SK-N-SH (cell line): ENCODE data around the gene SLC2A13. TPM values are rescaled to one million over a fixed set of nuclear protein-coding genes. Genes with fewer than 3 reads are reported as not detected.

Experiments used
- CTCF ChIA-PET: fragments of 300-600, 350-600 bp; formaldehyde crosslinking; extraction: SDS; loops from one replicate; lab custom pipeline; 2021; lab: Yijun Ruan, JAX
- POLR2A ChIA-PET: fragments of 350-600 bp; sonication (Branson Sonifier 250); formaldehyde crosslinking; extraction: SDS; loops from one replicate; lab custom pipeline; 2020; ENCODE audit warnings: antibody characterized with exemption, inconsistent platforms; lab: Yijun Ruan, JAX
- DNase-seq: peaks from one replicate; pipeline ENCODE4 v3.0.0; 2012
- H2AFZ ChIP-seq: fragments of 200-600 bp; sonication (generic); 2 replicates; pipeline ENCODE4 v1.8.1; 2016; ENCODE audit warnings: antibody characterized with exemption, mild to moderate bottlenecking, low read depth
- H3F3A ChIP-seq: fragments of 200-600 bp; sonication (generic); replicated peaks from 2 replicates; pipeline ENCODE3; 2016; ENCODE audit warnings: antibody characterized with exemption, mild to moderate bottlenecking; ENCODE audit not compliant: insufficient read depth
- H3K27ac ChIP-seq, 2 experiments: fragments of 200-500 bp in 1 of 2; fragments of 200-600 bp in 1 of 2; sonication (Bioruptor generic) in 1 of 2; sonication (generic), shearing (Covaris generic) in 1 of 2; 2 replicates each; pipeline versions ENCODE4 v1.5.1 to v1.6.1; 2014 to 2016; ENCODE audit warnings: low read depth in 2 of 2, inconsistent platforms in 1 of 2, low read length in 1 of 2, mild to moderate bottlenecking in 1 of 2, mixed read lengths in 1 of 2
- H3K27me3 ChIP-seq: fragments of 200-600 bp; sonication (generic), shearing (Covaris generic); 2 replicates; pipeline ENCODE4 v1.6.1; 2016; ENCODE audit warnings: mixed run types; ENCODE audit not compliant: insufficient read depth
- H3K36me3 ChIP-seq, 2 experiments: fragments of 200-500 bp in 1 of 2; fragments of 200-600 bp in 1 of 2; sonication (Bioruptor generic) in 1 of 2; sonication (generic) in 1 of 2; replicated peaks in 1 of 2; 2 replicates each; pipeline versions ENCODE3 to v1.5.1; 2014 to 2016; ENCODE audit warnings: low read length in 1 of 2, mild to moderate bottlenecking in 1 of 2; ENCODE audit not compliant: insufficient read depth in 2 of 2, control insufficient read depth in 1 of 2
- H3K4me1 ChIP-seq, 2 experiments: fragments of 200-500 bp in 1 of 2; fragments of 200-600 bp in 1 of 2; sonication (Bioruptor generic) in 1 of 2; sonication (generic), shearing (Covaris generic) in 1 of 2; 2 replicates each; pipeline versions ENCODE4 v1.5.1 to v1.6.1; 2014 to 2016; ENCODE audit warnings: low read depth in 1 of 2, low read length in 1 of 2, mixed run types in 1 of 2; ENCODE audit not compliant: insufficient read depth in 2 of 2, control insufficient read depth in 1 of 2
- H3K4me2 ChIP-seq: fragments of 200-600 bp; sonication (generic), shearing (Covaris generic); 2 replicates; pipeline ENCODE4 v1.6.1; 2017; ENCODE audit warnings: mixed run types
- H3K4me3 ChIP-seq, 2 experiments: fragments of 200-500 bp in 1 of 2; fragments of 200-600 bp in 1 of 2; sonication (Bioruptor generic) in 1 of 2; sonication (generic), shearing (Covaris generic) in 1 of 2; 2 replicates each; pipeline versions ENCODE4 v1.5.1 to v1.8.1; 2014 to 2016; ENCODE audit warnings: low read depth in 2 of 2, inconsistent platforms in 1 of 2, low read length in 1 of 2, mild to moderate bottlenecking in 1 of 2, mixed read lengths in 1 of 2, moderate library complexity in 1 of 2
- H3K79me2 ChIP-seq: fragments of 200-600 bp; sonication (generic); 2 replicates; pipeline ENCODE4 v1.8.1; 2017; ENCODE audit warnings: mild to moderate bottlenecking; ENCODE audit not compliant: insufficient read depth
- H3K9ac ChIP-seq: fragments of 200-600 bp; sonication (generic); 2 replicates; pipeline ENCODE4 v1.6.1; 2017; ENCODE audit warnings: mixed run types
- H3K9me2 ChIP-seq: fragments of 200-600 bp; sonication (generic); 2 replicates; pipeline ENCODE4 v1.6.1; 2017; ENCODE audit warnings: mixed run types
- H3K9me3 ChIP-seq: fragments of 200-600 bp; sonication (generic); 2 replicates; pipeline ENCODE4 v1.6.1; 2017; ENCODE audit warnings: mixed run types, mild to moderate bottlenecking, moderate library complexity
- H4K20me1 ChIP-seq: fragments of 200-600 bp; sonication (generic); 2 replicates; pipeline ENCODE4 v1.6.1; 2017; ENCODE audit warnings: mild to moderate bottlenecking, mixed run types; ENCODE audit not compliant: insufficient read depth
- CHD2 ChIP-seq: fragments of 150-350 bp; IDR thresholded peaks from 2 replicates; pipeline ENCODE4 v1.6.1; 2018; ENCODE audit warnings: low read length; ENCODE audit not compliant: partially characterized antibody
- EP300 ChIP-seq, 2 experiments: IDR thresholded peaks; 2 replicates each; pipeline versions ENCODE4 v1.4.0 to v1.6.1; 2012; ENCODE audit warnings: borderline replicate concordance in 1 of 2, low read depth in 1 of 2, low read length in 1 of 2
- FOXJ3 ChIP-seq: sonication (generic); formaldehyde crosslinking; IDR thresholded peaks from 2 replicates; pipeline ENCODE4 v1.5.1; 2020; ENCODE audit warnings: mild to moderate bottlenecking, missing genetic modification reagents
- GABPA ChIP-seq: IDR thresholded peaks from 2 replicates; pipeline ENCODE4 v1.4.0; 2012; ENCODE audit warnings: low read depth, mild to moderate bottlenecking
- GATA2 ChIP-seq: sonication (generic); formaldehyde crosslinking; IDR thresholded peaks from 2 replicates; pipeline ENCODE4 v1.5.0; 2020; ENCODE audit warnings: mild to moderate bottlenecking, missing genetic modification reagents
- JUND ChIP-seq: IDR thresholded peaks from 2 replicates; pipeline ENCODE4 v1.4.0; 2012
- MEF2A ChIP-seq: IDR thresholded peaks from 2 replicates; pipeline ENCODE4 v1.4.0; 2012; ENCODE audit warnings: low read depth, borderline replicate concordance
- MXI1 ChIP-seq: IDR thresholded peaks from 2 replicates; pipeline ENCODE4 v1.6.1; 2012; ENCODE audit warnings: mild to moderate bottlenecking, low read depth, low read length, improper control_type of control experiment
- NRF1 ChIP-seq: IDR thresholded peaks from 2 replicates; pipeline ENCODE4 v1.6.1; 2012; ENCODE audit warnings: low read depth, mild to moderate bottlenecking, low read length
- POLR2AphosphoS5 ChIP-seq: IDR thresholded peaks from 2 replicates; pipeline ENCODE4 v1.6.1; 2012; ENCODE audit warnings: low read depth, low read length
- RAD21 ChIP-seq: IDR thresholded peaks from 2 replicates; pipeline ENCODE4 v1.6.1; 2012; ENCODE audit warnings: mild to moderate bottlenecking, low read length
- RXRA ChIP-seq: IDR thresholded peaks from 2 replicates; pipeline ENCODE4 v1.4.0; 2012; ENCODE audit warnings: low read depth, mild to moderate bottlenecking, borderline replicate concordance
- SIN3A ChIP-seq: IDR thresholded peaks from 2 replicates; pipeline ENCODE4 v1.6.1; 2012; ENCODE audit warnings: low read depth, mild to moderate bottlenecking, low read length, moderate library complexity, borderline replicate concordance
- TCF12 ChIP-seq: IDR thresholded peaks from 2 replicates; pipeline ENCODE4 v1.4.0; 2012
- TEAD4 ChIP-seq: IDR thresholded peaks from 2 replicates; pipeline ENCODE4 v1.4.0; 2012; ENCODE audit warnings: mild to moderate bottlenecking, borderline replicate concordance; ENCODE audit not compliant: insufficient read depth
- YY1 ChIP-seq: IDR thresholded peaks from 2 replicates; pipeline ENCODE4 v1.4.0; 2012; ENCODE audit warnings: low read depth, mild to moderate bottlenecking
- WGBS: methylation state at CpG from one replicate; pipeline ENCODE4 v1.1.6; 2017; ENCODE audit warnings: low lambda C conversion rate; 5-methylcytosine and 5-hydroxymethylcytosine counted together
- polyA plus RNA-seq, 3 experiments: library from polyadenylated mRNA; depleted of rRNA; stranded (reverse); fragments of >200 nt; gene quantifications; 2 replicates each; pipeline ENCODE4 v1.2.3, GENCODE V29; 2012
- TF ChIP-seq, protein P1 (sequence below): fragments of 150-350 bp; IDR thresholded peaks from 2 replicates; pipeline ENCODE4 v1.6.1; 2017; ENCODE audit warnings: antibody characterized with exemption, low read length, low read depth, borderline replicate concordance
- TF ChIP-seq, protein P2 (sequence below): IDR thresholded peaks from 2 replicates; pipeline ENCODE4 v1.4.0; 2012; ENCODE audit warnings: low read depth
- TF ChIP-seq, protein P3 (sequence below): IDR thresholded peaks from 2 replicates; pipeline ENCODE4 v1.4.0; 2012; ENCODE audit warnings: low read depth, borderline replicate concordance

Gene SLC2A13
- polyA plus RNA-seq, 1 of the 3 experiments (the other 2 are of a cell fraction), result 0.21 TPM

DNA sequence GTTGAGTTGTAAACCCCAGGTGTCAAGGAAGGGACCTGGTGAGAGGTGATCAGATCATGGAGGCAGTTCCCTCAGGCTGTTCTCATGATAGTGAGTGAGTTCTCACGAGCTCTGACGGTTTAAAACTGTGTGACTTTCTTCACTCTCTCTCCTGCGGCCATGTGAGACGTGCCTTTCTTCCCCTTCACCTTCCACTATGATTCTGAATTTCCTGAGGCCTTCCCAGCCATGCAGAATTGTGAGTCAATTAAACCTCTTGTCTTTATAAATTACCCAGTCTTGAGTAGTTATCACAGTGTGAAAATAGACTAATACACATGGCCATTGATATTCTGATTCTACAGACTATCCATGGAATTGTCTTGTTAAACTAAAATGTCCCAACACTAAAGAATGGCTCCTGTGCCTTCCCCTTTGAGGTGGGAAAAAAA lies 85.6 kb downstream of the SLC2A13 start:
- ChIA-PET CTCF (interaction anchor here (1.7 kb wide), 1 partner anchor 9 kb away, joined by 7 read pairs; no protein-coding TSS in a partner anchor), POLR2A (no interaction called here)
- Histone ChIP-seq H3K9me3 (no peaks in the 10 kb centered on the region), H3K4me2 (no peak overlapping the region), H3K36me3 (no peaks in the 10 kb centered on the region), H3K27ac (no peak overlapping the region), H3K27me3 (no peaks in the 10 kb centered on the region), H3K4me3 (no peak overlapping the region), H3K9me2 (no peaks in the 10 kb centered on the region), H3K9ac (no peak overlapping the region), H3K4me1 (peaks cover 0 to 3% of the 10 kb centered on the region in 2 experiments; a peak in 2 of 4 replicates), H3F3A (no peaks in the 10 kb centered on the region), H3K79me2 (no peaks in the 10 kb centered on the region), H4K20me1 (no peaks in the 10 kb centered on the region), H2AFZ (no peak overlapping the region)
- DNase-seq, result no peak
- TF ChIP-seq JUND (no peak), GABPA (no peak), YY1 (no peak), MXI1 (no peak), TEAD4 (no peak), RXRA (no peak), SIN3A (no peak), POLR2AphosphoS5 (no peak), TCF12 (no peak), CHD2 (no peak), FOXJ3 (CRISPR knock-in tag) (no peak), GATA2 (CRISPR knock-in tag) (no peak)
- TF ChIP-seq, protein P1, sequence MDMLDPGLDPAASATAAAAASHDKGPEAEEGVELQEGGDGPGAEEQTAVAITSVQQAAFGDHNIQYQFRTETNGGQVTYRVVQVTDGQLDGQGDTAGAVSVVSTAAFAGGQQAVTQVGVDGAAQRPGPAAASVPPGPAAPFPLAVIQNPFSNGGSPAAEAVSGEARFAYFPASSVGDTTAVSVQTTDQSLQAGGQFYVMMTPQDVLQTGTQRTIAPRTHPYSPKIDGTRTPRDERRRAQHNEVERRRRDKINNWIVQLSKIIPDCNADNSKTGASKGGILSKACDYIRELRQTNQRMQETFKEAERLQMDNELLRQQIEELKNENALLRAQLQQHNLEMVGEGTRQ, result no peak
- TF ChIP-seq, protein P2, sequence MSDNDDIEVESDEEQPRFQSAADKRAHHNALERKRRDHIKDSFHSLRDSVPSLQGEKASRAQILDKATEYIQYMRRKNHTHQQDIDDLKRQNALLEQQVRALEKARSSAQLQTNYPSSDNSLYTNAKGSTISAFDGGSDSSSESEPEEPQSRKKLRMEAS, result no peak
- WGBS, result 68% methylated on average over 4 of the region's 4 CpGs

DNA sequence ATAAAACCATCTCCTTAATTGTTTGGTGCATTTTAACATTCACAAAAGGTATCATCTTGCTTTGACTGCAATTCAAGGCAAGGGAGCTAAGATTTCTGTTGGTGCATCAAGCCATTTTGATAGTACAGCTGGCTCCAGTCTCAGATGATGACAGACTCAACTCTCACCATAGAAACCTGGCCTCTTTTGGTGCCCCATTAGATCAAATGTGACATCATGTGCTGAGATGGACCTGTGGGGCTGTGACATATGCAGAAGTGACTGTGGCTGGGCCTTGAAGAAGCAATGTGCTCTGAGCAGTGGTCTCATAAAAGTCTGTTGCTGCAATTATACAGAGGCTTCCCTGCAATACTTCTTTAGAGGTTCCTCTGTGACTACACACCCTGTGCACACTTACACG lies 88.4 kb downstream of the SLC2A13 start:
- Histone ChIP-seq H3K27me3 (no peaks in the 10 kb centered on the region), H3K79me2 (no peaks in the 10 kb centered on the region), H3F3A (no peaks in the 10 kb centered on the region), H3K9me2 (no peaks in the 10 kb centered on the region), H3K9me3 (no peaks in the 10 kb centered on the region), H3K9ac (no peak overlapping the region), H3K4me1 (no peaks in the 10 kb centered on the region; a peak in 1 of 4 replicates), H2AFZ (no peak overlapping the region), H4K20me1 (no peaks in the 10 kb centered on the region), H3K36me3 (no peaks in the 10 kb centered on the region), H3K4me2 (no peak overlapping the region), H3K27ac (no peak overlapping the region), H3K4me3 (no peak overlapping the region)
- TF ChIP-seq RAD21 (no peak), SIN3A (no peak), TEAD4 (no peak), GABPA (no peak), CHD2 (no peak), TCF12 (no peak), NRF1 (no peak), EP300 (IDR thresholded peaks at IDR 0.05; ENCODE audit: borderline replicate concordance in 1 of 2, low read depth in 1 of 2, low read length in 1 of 2) (no peak), JUND (no peak), MEF2A (no peak)
- TF ChIP-seq, protein P3, sequence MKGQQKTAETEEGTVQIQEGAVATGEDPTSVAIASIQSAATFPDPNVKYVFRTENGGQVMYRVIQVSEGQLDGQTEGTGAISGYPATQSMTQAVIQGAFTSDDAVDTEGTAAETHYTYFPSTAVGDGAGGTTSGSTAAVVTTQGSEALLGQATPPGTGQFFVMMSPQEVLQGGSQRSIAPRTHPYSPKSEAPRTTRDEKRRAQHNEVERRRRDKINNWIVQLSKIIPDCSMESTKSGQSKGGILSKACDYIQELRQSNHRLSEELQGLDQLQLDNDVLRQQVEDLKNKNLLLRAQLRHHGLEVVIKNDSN, result no peak
- DNase-seq, result no peak
- 56% methylated on average over 1 of the region's 1 CpG for WGBS
- POLR2A ChIA-PET, result no interaction called here
- CTCF ChIA-PET, result interaction anchor here (1.4 kb wide), 1 partner anchor 26 kb away, joined by 3 read pairs; no protein-coding TSS in a partner anchor
